GM21360 (cell line): Measurements from ENCODE around the gene PLET1.
A peak's percentile ranks its signal among the peaks of the same experiment; 100 is the strongest.

Source experiments
- ATAC-seq: cut with Tn5 transposase; IDR thresholded peaks from one replicate; pipeline ENCODE4 v1.9.1; 2021; ENCODE audit warnings: mild to moderate bottlenecking, moderate library complexity; ENCODE audit not compliant: unreplicated experiment

PLET1 gene, protein sequence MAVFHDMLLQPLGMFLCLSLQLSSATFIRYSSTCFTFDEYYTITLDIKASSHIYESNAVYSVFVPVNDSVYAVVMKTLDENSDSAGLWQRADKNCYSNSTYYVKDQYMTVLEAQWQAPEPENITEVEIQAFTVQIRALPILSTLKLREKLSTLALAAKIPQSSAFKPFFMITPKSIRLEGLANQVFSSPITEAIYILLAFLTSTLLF

DNA sequence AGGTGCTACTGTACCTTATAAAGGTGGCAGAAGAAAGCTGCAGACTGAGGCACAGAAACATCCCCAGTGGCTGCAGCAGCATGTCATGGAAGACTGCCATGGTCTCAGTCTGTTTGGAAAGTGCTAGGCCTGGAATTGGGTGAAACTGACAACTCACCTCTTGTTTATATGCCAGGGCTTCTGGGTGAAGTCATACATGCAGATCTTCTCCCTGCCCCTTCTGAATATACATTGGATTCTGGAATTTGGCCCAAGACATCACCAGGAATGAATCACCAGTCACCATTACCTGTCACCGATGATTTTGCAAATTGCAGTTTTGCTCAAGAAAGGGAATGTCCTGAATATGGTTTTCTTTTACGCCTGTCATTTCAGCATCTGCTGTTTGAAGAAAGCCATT lies at the start of gene PLET1:
Gene PLET1, minus strand, starts transcription at position 371 of the 400 bp plus-strand sequence. Its CDS starts 271 bp downstream, at position 100.
- no peak for ATAC-seq

DNA sequence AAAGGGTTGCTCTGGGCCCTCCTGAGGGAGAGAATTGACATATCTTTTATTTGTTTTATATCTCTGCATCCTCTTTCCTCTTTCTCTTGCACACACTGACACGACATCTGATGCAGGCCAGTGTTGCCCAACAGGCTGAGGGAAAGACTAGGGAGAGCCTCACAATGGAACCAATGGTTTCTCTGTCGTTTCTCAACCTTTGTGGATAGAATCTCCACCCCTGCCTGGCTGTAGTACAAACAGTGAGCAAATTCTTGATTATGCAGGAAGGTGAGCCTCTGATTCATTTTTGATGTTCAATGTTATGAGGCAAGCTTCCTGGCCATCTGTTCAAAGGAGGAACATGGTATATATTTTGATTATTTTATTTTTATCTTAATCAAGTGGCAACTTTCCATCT lies 49.8 kb upstream of the PLET1 start:
- ATAC-seq: no peak

DNA sequence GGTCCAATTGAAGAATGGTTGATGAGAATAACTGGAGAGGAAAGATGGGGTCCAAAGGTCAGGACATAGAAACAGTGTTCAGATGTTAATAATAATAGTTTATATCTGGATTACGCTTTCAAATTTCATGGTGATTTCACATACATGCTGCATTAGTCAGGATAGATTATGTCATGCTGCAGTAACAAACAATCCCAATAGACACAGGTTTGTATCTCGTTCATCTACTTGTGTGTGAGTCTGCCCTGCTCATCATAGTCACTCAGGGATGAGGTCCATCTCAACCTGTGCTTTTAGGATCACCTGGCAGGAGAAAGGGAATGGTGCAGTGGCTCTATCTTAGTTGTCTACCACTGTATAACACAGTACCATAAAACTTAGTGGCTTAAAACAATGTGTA lies 48.0 kb upstream of the PLET1 start:
- ATAC-seq: no peak

DNA sequence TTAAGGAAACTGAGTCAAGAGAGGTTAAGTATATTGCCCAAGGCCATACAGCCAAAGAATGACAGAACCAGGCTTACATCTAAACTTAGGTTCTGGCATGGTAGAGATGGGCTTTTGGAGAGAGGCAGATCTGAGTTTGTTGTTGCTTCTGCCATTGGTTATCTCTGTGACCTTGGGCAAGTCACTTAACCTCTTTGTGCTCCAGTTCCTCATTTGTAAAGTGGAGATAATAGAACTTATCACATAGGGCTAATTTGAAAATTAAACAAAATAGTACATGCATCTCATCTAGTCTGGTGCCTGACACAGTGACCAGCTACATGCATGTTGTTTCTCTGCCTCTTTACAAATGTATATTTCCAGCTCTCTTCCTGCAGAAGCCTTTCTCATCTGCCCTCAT lies 47.0 kb upstream of the PLET1 start:
- ATAC-seq: no peak

DNA sequence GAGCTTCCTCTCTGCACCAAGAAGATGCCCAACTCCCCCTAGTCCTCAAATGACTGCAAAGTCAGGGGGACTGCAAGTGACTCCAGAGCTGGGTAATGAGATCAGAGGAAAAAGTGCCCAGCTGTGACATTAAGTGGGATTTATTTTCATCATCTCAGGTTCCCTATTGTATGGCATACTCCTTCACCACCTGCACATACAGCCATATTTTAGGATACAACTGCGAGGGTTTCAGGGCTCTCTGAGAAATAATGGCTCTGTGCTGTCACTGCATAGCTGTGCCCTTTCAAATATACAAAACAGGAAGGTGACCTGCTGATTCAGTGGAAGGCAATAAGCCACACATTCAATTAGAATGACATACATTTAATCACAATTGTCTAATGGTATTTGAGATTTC lies 45.6 kb upstream of the PLET1 start:
- no peak for ATAC-seq

DNA sequence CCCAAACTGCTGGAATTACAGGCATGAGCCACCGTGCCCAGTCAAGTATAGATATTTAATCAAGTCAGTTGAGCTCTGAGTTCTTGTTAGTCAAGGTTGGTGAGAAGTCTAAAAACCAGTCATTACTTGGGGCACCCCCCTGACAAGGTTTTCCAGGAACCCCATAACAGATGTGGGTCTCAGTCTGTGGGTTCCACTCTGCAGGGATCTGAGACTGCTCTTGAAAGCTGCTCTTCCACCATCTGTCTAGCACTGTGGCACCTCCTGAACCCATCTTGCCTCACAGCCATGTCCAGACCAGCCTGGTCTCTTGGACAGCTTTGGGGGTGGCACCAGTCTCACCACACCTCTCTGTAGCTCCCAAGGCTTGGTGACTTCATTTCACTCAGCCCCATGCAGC lies 44.3 kb upstream of the PLET1 start:
- ATAC-seq: no peak

DNA sequence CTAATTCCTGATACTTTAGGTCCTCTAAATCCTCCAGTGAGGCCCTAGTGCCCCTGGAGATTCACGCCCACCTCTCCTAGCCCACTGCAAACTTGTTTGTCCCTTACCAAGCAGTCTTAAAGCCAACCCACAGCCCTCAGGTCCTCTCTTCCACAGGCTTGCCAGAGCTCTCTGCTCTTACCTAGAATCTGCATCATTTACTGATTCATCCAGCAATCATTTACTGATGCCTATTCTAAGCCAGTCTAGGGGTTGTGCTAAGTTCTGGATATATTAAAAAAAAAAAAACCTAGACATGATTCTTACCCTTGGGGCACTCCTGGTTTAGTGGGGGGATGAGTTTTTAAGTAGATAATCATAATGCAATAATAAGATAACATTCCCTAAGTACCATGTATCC lies 43.0 kb upstream of the PLET1 start:
- ATAC-seq: no peak

DNA sequence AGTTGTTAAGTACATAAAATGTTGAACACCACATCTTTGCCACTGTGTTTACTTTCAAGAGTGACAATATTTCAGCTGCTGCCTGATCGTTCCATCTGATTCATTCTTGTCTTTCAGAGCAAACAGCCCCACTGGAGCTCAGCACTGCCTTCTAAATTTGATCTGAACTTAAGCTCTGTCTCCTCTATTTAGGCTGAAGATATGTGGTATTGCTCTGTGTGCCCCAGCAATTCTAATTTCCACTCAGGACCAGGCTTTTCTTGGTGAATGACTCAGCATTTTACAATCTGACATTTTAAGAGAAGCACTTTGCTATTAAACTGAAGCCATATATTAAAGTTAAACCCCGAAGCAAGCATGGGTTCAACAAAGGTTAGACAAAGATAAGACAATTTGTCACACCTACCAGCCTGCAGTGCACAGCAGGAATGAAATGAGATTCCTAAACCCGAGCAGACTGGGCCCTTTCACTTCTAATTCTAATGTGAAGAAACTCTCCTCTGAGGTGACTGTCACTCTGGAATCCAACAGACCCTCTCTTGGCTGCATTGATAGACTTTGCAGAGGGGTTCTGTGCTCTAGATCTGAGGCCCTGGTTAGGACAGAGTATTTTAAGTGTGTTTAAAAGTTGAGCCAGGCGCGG lies 41.7 kb upstream of the PLET1 start:
- ATAC-seq: no peak

DNA sequence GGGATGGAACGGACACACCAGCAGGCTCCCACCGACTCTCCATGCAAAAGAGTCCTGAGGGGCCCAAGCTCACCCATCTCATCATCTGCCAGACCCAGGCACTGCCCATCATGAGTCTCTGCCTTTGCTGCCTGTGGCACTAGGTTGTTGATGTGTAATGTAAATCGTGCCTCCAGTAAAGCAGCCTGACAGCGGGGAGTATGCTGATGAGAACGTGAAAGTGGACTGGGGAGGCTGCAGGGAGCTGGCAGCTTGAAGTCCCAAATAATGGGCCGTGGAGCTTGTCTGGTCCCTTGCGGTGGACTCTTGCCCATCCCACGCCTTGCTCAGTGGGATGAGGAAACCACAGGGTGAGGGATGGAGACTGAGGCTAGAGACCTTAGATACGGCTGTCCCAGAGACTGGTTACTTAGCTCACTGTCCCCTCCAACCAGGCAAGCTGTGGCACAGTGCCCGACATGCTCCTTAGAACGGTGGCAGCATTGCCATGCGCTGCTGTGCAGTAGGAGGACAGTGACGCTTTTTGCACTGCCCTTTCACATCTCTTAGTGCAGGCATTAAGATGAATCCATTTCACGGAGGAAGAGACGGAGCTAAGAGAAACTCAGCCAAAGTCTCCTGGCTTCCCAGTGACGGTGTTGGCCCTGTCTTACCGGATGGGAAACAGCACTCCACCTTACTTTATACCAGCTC lies 39.6 kb upstream of the PLET1 start:
- ATAC-seq: no peak

DNA sequence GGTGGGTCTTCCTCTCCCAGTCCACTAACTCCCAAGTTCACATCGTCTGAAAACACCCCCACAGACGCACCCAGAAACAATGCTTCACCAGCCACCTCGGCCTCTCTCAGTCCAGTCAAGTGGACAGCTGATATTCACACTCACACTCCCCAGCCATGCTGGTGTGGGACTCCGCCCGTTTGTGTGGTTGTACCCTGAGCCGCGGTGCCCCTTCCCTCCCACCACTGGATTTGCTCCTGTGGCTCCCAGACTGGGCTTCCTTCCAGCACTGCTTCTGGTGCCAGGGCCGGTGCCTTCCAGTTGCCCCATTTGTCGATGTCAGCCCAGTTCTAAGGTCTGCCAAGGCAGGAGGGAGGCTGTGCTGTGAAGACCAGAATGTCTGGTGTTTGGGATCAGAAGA lies 37.9 kb upstream of the PLET1 start:
- no peak for ATAC-seq

DNA sequence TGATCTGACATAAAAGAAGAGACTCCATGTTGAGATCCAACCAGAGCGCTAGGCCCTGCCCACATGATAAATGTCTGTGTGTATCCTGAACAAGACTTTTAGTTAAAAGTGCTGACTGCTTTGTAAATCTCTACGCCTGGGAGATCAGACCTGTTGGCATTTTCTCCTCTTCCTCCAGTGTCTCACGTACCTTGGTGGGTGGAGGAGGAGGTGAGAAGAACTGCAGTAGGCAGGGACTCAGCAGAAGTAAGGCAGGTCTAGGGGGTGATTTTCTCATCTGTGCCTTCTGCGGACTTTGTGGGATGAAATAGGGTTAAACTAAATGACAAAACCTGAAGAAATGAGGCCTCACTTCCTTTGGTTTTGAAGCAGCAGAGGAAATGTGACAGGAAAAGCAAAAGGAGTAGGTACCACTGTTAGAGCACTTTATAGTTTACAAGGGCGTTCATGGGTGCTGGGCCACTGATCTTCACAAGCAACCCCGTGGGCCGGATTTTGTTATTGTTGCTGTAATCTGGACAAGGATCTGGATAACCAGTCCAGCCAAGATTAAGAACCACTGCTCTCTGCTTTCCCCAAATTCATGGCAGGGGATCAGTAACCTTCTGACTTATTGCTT lies 36.7 kb upstream of the PLET1 start:
- ATAC-seq: no peak

DNA sequence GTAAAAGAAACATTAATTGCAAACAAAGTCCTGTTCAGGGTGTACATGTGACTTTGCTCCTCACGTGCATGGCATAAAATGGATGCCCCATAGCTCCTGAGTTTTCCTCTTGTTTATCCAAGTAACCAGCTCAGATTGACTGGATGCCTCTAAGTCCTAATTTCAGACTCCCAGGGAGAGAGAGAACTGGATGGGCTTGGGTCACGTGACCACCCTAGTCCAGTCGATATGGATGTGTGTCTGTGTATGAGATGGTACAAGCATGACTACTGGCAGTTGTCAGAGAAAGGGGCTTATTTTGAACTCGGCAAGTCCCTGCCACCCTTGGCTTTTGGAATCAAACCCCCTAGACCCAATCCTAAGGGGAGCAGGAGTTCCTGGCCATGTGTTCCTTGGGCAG lies 35.4 kb upstream of the PLET1 start:
- ATAC-seq: no peak

DNA sequence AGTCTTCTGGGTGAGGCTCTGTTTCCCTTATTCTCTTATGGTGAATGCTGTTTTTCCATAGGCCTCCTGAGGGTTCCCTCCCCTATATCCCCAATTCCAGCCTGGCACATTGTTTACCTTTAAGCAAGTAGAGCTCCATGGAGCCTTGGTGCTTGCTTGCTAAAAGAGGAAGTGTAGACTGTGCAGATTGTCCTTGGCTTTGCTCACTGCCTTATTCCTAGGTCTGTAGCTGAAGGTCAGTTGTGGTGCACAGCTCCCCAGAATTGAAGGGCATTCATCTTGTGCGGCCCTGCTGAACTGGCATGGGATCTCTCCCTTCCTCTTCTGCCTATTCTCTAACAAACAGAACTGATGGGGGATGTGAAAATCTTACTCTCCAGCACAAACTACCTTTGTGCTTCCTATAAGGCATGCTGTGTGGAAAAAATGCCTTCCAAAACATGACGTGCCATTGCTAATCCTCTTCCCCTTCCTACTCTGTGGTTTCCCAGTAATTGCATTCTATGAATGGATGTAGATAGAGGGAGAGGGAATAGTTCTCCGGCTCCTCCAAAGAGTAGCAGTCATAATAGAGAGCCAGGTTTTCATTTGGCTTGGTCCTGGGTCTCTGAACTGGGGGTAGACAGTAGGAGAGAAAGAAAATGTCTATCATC lies 34.2 kb upstream of the PLET1 start:
- no peak for ATAC-seq

DNA sequence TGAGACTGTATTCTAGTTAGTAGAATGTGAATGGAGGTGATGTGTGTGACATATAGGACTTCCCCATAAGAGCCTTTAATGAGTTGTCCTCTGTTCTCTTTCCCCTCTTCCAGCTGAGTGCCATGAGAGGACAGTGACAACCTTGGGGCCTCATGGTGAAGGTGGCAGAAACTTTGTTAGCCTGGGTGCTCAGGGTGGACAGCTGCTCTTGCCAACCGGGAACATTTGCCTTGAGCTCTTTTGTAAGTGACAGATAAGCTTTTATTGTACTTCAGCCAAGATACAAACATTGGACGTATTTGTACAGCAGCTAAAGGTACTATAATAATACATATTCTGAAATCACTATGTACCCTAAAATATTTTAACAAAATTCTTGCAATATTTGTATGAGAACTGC lies 33.0 kb upstream of the PLET1 start:
- no peak for ATAC-seq

DNA sequence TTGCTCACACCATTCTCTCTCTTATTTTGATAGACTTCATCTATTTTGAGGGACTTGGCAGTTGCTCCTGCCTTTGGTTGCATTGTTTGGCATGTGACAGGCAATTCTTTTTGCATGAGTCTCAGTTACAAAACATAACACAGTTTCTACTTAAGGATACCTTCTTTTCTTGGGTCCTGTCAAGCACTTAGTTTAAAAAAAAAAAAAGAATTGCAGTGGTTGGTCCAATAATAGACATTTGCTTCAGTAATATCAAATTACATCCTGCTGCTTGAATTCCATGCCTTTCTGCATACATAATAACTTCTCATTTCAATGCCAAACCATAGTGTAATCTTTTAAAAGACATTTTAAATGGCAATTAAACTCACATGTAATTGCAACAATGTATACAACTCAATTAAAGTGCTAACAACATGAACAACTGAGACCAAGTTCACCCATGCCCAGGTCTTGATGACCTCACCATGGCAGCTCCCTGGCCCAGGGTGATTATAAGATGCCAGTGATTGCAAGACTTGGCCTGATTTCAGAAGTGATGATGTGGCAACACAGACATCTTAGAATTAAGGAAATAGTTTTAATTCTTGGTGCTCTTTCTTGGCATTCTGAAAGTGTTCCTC lies 32.2 kb upstream of the PLET1 start:
- no peak for ATAC-seq

DNA sequence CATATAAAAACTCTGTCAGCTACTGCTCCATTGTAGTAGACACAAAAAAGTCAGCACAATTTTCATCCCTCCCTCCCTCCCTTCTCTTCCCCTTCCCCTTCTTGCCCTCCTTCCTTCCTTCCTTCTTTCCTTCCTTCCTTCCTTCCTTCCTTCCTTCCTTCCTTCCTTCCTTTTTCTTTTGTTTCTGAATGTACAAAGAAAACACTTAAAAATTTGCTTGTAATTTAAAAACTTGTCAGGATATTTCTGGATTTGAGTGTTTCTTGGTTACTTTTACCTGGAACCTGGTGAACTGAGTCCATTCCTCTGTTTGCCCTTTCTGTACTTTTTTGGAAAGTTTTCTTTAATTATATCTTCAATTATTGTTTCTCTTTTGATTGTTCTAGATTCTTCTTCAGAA lies 31.5 kb upstream of the PLET1 start:
- ATAC-seq: no peak

DNA sequence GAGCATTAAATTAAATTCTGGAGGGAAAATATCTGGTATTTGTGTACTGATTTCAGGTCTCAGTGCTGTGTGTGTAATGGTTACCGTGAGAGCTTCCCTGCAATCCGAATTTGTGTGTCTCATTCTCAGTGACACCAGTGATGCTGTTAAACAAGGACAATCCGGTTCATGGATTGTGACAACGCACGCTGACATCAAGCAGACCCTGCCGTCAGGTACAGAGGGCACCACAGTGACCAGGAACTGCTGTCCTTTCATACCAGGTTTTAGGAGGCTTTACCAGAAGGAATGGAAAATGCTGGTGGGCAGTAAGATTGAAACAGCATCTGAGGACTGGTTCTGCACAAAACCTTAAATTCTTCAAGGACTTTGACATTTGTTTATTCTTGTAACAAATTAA lies 30.5 kb upstream of the PLET1 start:
- ATAC-seq: no peak

DNA sequence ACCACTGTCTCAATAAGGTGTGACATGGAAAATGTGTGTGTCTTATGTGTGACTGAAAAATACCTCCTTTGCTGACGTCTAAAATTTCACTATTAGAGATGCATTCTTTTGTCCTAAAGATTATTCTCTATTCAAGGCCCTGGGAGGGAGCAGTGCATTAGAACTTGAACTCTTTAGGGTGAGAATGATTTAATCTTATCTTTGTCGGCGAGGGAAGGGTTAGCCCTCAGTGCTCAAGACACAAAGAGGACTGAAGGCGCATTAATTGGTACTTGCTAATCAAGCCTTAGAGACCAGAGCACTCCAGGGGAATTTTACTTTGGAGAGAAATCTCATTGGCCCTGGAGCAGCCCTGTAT lies 29.8 kb upstream of the PLET1 start:
- ATAC-seq: no peak

DNA sequence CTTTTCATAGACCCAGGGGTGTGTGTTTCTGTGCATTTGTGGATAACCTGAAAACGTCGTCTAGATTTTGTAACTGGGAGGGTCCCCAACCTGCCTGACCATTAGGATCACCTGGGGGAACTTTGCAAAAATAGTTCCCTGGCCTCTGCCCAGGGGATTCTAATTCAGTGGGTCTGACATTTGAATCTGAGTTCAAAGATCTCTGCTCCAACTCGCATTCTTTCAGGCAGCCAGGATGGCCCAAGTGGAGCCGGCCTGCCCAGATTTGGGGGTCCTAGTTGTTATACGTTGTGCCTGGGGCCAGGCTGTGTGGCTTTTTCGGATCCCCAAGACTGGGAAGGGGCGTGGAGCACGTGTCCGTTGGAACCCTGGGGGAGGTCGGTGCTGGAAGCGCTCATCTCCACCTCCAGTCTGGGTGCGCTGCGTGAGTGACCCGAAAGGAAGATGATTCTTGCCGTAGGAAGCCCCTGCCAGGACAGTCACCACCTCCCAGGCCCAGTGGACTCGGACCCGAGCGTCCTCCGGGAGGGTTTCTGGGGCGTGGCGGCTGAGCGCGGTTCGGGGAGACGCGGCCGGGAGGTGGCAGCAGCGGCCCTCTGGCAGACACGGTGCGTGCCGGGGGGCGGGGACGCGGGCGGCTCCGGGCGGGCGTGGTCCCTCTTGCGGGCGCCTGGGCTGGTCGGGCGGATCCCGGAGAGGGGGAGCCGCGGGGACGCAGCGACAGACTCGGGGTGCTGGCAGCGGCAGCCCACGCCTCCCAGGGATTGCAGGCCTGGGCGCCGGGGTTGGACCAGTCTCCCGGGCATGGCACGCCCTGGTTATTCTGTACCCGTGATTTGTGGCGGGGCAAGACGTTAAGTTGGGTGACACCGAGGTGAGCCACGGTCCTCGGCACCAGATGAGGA lies 29.2 kb upstream of the PLET1 start:
- ATAC-seq: peak; percentile 93

DNA sequence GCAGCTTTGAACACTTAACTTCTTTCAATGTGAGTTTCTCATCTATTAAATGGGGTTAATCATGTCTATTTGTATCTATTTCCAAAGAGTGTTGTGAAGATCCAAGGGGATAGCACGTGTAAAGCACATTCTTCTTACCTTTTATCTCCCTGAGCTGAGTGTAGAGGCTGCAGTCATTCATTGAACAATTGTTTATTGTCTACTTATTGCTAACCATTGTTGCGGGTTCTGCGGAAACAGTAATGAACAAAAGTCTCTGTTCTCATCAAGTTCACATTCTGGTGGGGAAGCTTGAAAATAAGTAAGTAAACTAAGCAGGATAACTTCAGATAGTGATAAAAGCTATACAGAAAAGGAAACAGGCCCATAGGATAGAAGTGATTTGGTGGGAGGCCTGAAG lies 27.4 kb upstream of the PLET1 start:
- no peak for ATAC-seq
